ENCODE data around the gene SLC44A5.
A peak's percentile ranks its signal among the peaks of the same experiment; 100 is the strongest.

The SLC44A5 gene

DNA sequence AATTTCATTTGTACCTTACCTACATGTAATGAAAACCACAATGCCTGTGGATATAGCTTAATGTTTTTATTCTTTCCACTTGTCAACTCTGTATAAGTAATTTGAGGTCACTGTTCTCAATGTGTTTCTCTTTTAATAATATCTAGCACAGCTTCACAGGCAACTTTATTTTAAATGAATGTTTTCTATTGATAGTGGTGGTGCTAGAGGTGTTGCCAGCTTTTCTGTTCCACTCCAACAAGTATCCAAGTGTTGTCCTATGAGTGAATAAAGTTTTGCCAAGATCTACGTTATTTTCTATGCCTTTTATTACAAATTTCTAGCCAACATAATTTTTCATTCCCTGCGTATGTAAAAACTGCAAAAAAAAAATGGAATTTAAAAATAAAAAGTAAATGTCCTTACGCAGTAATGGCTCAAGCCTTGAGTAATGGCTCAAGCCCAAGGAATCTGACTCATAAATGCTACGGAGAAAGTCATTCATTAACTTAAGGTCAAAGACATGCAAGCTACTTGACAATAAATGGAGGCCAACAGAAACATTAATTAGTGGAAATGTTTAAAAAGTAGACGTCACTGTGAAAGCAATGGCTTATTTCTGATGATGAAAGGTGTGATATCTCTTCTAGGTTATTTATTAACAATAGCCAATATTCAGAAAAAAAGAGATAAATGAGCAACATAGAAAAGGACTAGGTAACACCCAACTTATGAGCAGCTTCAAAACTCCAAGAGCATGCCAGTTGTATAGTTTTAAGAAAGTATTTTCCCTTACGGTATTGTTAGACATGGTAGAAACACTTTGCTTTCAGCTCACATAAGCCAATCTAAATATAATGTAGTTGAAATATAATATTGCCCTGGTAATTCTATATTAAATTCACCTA is 71.4 kb downstream of the SLC44A5 start:
- no peak overlapping the region for H3K4me3 ChIP-seq (ENCODE audit: low read depth, low read length)
- H2BK120ac ChIP-seq (ENCODE audit: insufficient read depth, low read length, poor library complexity) = no peak overlapping the region
- H3K14ac ChIP-seq (ENCODE audit: low read length) = no peak overlapping the region
- no CpG with 5 or more reads among the region's 6 CpGs for WGBS (ENCODE audit: extremely low coverage, insufficient coverage, insufficient read length)
- H3K27me3 ChIP-seq (ENCODE audit: insufficient read depth, low read length) = no peaks in the 10 kb centered on the region
- no peaks in the 10 kb centered on the region for H3K79me1 ChIP-seq (ENCODE audit: low read length)
- no peak overlapping the region for H3K18ac ChIP-seq (ENCODE audit: low read length)
- H2AK5ac ChIP-seq (ENCODE audit: low read length) = no peak overlapping the region
- no peak overlapping the region for H3K4ac ChIP-seq (ENCODE audit: low read depth, low read length)
- no peak overlapping the region for H2BK12ac ChIP-seq (ENCODE audit: low read length)
- H3K36me3 ChIP-seq (ENCODE audit: control insufficient read depth in 1 of 2, insufficient read depth in 2 of 2, low read length in 2 of 2) = no peaks in the 10 kb centered on the region
- no peak overlapping the region for H2AFZ ChIP-seq (ENCODE audit: insufficient read depth, low read length, poor library complexity)
- no peak overlapping the region for H3K27ac ChIP-seq (ENCODE audit: low read depth, low read length)
- H3K9ac ChIP-seq (ENCODE audit: low read length) = no peak overlapping the region
- no peak overlapping the region for H2BK5ac ChIP-seq (ENCODE audit: low read depth, low read length, poor library complexity)
- no peak overlapping the region for H4K12ac ChIP-seq (ENCODE audit: low read depth, low read length)
- H3K4me2 ChIP-seq (ENCODE audit: low read length) = no peak overlapping the region
- H3K4me1 ChIP-seq (ENCODE audit: control insufficient read depth in 1 of 2, insufficient read depth in 2 of 2, low read length in 2 of 2) = no peaks in the 10 kb centered on the region
- H3K79me2 ChIP-seq (ENCODE audit: control insufficient read depth, insufficient read depth, low read length, poor library complexity) = no peaks in the 10 kb centered on the region
- no peak overlapping the region for H4K91ac ChIP-seq (ENCODE audit: low read depth, low read length)
- DNase-seq = no peak
- no peak overlapping the region for H4K8ac ChIP-seq (ENCODE audit: low read depth, low read length)
- H3K23ac ChIP-seq (ENCODE audit: low read length) = no peak overlapping the region
- no peaks in the 10 kb centered on the region for H3K9me3 ChIP-seq (ENCODE audit: insufficient read depth, low read depth, low read length)

GRCh38 chr1:75533085-75533484 is 77.8 kb downstream of the SLC44A5 start:
- Histone ChIP-seq H4K8ac (ENCODE audit: low read depth, low read length) (no peak overlapping the region), H3K27me3 (ENCODE audit: insufficient read depth, low read length) (no peaks in the 10 kb centered on the region), H3K79me1 (ENCODE audit: low read length) (no peaks in the 10 kb centered on the region), H2BK5ac (ENCODE audit: low read depth, low read length, poor library complexity) (no peak overlapping the region), H2AFZ (ENCODE audit: insufficient read depth, low read length, poor library complexity) (no peak overlapping the region), H3K4me3 (ENCODE audit: low read depth, low read length) (no peak overlapping the region), H3K18ac (ENCODE audit: low read length) (no peak overlapping the region), H2BK12ac (ENCODE audit: low read length) (no peak overlapping the region), H3K9me3 (ENCODE audit: insufficient read depth, low read depth, low read length) (no peaks in the 10 kb centered on the region), H2AK5ac (ENCODE audit: low read length) (no peak overlapping the region), H3K79me2 (ENCODE audit: control insufficient read depth, insufficient read depth, low read length, poor library complexity) (no peaks in the 10 kb centered on the region), H3K9ac (ENCODE audit: low read length) (no peak overlapping the region), H2BK120ac (ENCODE audit: insufficient read depth, low read length, poor library complexity) (no peak overlapping the region), H3K27ac (ENCODE audit: low read depth, low read length) (no peak overlapping the region), H3K4ac (ENCODE audit: low read depth, low read length) (no peak overlapping the region), H3K4me1 (ENCODE audit: control insufficient read depth in 1 of 2, insufficient read depth in 2 of 2, low read length in 2 of 2) (no peaks in the 10 kb centered on the region), H4K12ac (ENCODE audit: low read depth, low read length) (no peak overlapping the region), H3K14ac (ENCODE audit: low read length) (no peak overlapping the region), H3K4me2 (ENCODE audit: low read length) (no peak overlapping the region), H3K23ac (ENCODE audit: low read length) (no peak overlapping the region), H3K36me3 (ENCODE audit: control insufficient read depth in 1 of 2, insufficient read depth in 2 of 2, low read length in 2 of 2) (no peaks in the 10 kb centered on the region), H4K91ac (ENCODE audit: low read depth, low read length) (no peak overlapping the region)
- peak in 1 of 2 donors; percentile 8 for DNase-seq
- WGBS (ENCODE audit: extremely low coverage, insufficient coverage, insufficient read length) = no CpG with 5 or more reads among the region's 2 CpGs

GRCh38 chr1:75531570-75531969 is 79.3 kb downstream of the SLC44A5 start:
- no peak overlapping the region for H3K4me3 ChIP-seq (ENCODE audit: low read depth, low read length)
- H2BK12ac ChIP-seq (ENCODE audit: low read length) = no peak overlapping the region
- H3K27me3 ChIP-seq (ENCODE audit: insufficient read depth, low read length) = no peaks in the 10 kb centered on the region
- no peak overlapping the region for H3K23ac ChIP-seq (ENCODE audit: low read length)
- no peak overlapping the region for H3K4ac ChIP-seq (ENCODE audit: low read depth, low read length)
- no peak overlapping the region for H4K91ac ChIP-seq (ENCODE audit: low read depth, low read length)
- no peak overlapping the region for H3K18ac ChIP-seq (ENCODE audit: low read length)
- H2AK5ac ChIP-seq (ENCODE audit: low read length) = no peak overlapping the region
- H2AFZ ChIP-seq (ENCODE audit: insufficient read depth, low read length, poor library complexity) = no peak overlapping the region
- no peak overlapping the region for H3K14ac ChIP-seq (ENCODE audit: low read length)
- H4K8ac ChIP-seq (ENCODE audit: low read depth, low read length) = no peak overlapping the region
- no peaks in the 10 kb centered on the region for H3K79me2 ChIP-seq (ENCODE audit: control insufficient read depth, insufficient read depth, low read length, poor library complexity)
- no peaks in the 10 kb centered on the region for H3K9me3 ChIP-seq (ENCODE audit: insufficient read depth, low read depth, low read length)
- WGBS (ENCODE audit: extremely low coverage, insufficient coverage, insufficient read length) = no CpG with 5 or more reads among the region's 2 CpGs
- no peaks in the 10 kb centered on the region for H3K4me1 ChIP-seq (ENCODE audit: control insufficient read depth in 1 of 2, insufficient read depth in 2 of 2, low read length in 2 of 2)
- no peaks in the 10 kb centered on the region for H3K79me1 ChIP-seq (ENCODE audit: low read length)
- H2BK120ac ChIP-seq (ENCODE audit: insufficient read depth, low read length, poor library complexity) = no peak overlapping the region
- H4K12ac ChIP-seq (ENCODE audit: low read depth, low read length) = no peak overlapping the region
- H3K27ac ChIP-seq (ENCODE audit: low read depth, low read length) = no peak overlapping the region
- DNase-seq = no peak
- no peaks in the 10 kb centered on the region for H3K36me3 ChIP-seq (ENCODE audit: control insufficient read depth in 1 of 2, insufficient read depth in 2 of 2, low read length in 2 of 2)
- H3K9ac ChIP-seq (ENCODE audit: low read length) = no peak overlapping the region
- H3K4me2 ChIP-seq (ENCODE audit: low read length) = no peak overlapping the region
- H2BK5ac ChIP-seq (ENCODE audit: low read depth, low read length, poor library complexity) = no peak overlapping the region

DNA sequence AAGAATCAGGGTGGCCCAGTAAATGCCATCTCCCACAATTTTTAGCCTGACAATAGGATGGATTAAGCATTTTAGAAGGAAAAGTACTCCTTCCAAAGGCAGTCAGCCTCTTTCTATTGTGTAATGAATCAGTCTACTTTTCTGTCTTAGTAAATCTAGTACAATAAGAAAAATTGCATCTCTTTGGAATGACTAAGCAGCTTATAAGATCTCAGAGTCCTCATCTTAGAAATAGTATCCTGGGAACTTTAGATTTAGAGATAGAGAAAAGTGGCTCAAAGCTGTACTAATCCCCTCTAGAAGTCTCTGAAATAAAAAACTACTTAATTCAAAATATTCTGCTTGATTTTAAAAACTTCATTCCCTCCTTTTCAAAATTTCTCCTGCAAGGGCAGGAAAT is 81.4 kb downstream of the SLC44A5 start:
- Histone ChIP-seq H3K79me2 (ENCODE audit: control insufficient read depth, insufficient read depth, low read length, poor library complexity) (no peaks in the 10 kb centered on the region), H3K4ac (ENCODE audit: low read depth, low read length) (no peak overlapping the region), H3K27me3 (ENCODE audit: insufficient read depth, low read length) (no peaks in the 10 kb centered on the region), H2BK120ac (ENCODE audit: insufficient read depth, low read length, poor library complexity) (no peak overlapping the region), H3K9me3 (ENCODE audit: insufficient read depth, low read depth, low read length) (no peaks in the 10 kb centered on the region), H2AFZ (ENCODE audit: insufficient read depth, low read length, poor library complexity) (no peak overlapping the region), H3K9ac (ENCODE audit: low read length) (no peak overlapping the region), H4K91ac (ENCODE audit: low read depth, low read length) (no peak overlapping the region), H3K36me3 (ENCODE audit: control insufficient read depth in 1 of 2, insufficient read depth in 2 of 2, low read length in 2 of 2) (no peaks in the 10 kb centered on the region), H3K18ac (ENCODE audit: low read length) (no peak overlapping the region), H3K4me3 (ENCODE audit: low read depth, low read length) (no peak overlapping the region), H2BK12ac (ENCODE audit: low read length) (no peak overlapping the region), H2BK5ac (ENCODE audit: low read depth, low read length, poor library complexity) (no peak overlapping the region), H3K23ac (ENCODE audit: low read length) (no peak overlapping the region), H3K79me1 (ENCODE audit: low read length) (no peaks in the 10 kb centered on the region), H4K12ac (ENCODE audit: low read depth, low read length) (no peak overlapping the region), H3K4me1 (ENCODE audit: control insufficient read depth in 1 of 2, insufficient read depth in 2 of 2, low read length in 2 of 2) (no peaks in the 10 kb centered on the region), H4K8ac (ENCODE audit: low read depth, low read length) (no peak overlapping the region), H3K27ac (ENCODE audit: low read depth, low read length) (no peak overlapping the region), H2AK5ac (ENCODE audit: low read length) (no peak overlapping the region), H3K4me2 (ENCODE audit: low read length) (no peak overlapping the region), H3K14ac (ENCODE audit: low read length) (no peak overlapping the region)
- DNase-seq = peak in 1 of 2 donors; percentile 46

Data from trophoblast cell (in vitro differentiated cells and primary cell).